NCI-H187 (cell line): Measurements from ENCODE around the gene SYNE1.
"Not testable (repeated sequence)": the region's sequence is repeated elsewhere in the genome, so short reads cannot be mapped to it uniquely, and the experiment has no call there.

Experiments used
- DNase-seq, 2 experiments: peaks; one replicate each; lab custom pipeline; 2025; lab: John Stamatoyannopoulos, UW

SYNE1 gene

GRCh38 chr6:152180601-152181000 lies 456.6 kb downstream of the SYNE1 start:
- no peak for DNase-seq

DNA sequence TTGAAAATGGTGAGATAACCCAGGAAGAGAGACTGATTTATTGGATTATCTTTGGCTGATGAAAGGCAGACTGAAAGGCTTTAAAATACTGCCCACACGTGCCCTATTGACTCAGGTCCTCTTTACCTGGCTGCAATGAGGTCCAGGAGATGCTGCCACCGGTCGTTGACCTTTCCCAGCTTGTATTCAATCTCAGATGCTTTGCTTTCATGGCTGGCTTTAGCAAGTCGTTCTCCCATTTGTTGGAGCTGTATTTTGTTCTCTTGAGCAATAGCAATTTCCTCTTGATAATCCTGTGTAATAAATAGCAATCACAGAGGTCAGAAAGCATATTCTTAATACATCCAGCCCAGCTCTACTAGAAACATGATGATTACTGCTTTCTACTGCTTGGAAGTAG lies 460.9 kb downstream of the SYNE1 start:
- no peak for DNase-seq

DNA sequence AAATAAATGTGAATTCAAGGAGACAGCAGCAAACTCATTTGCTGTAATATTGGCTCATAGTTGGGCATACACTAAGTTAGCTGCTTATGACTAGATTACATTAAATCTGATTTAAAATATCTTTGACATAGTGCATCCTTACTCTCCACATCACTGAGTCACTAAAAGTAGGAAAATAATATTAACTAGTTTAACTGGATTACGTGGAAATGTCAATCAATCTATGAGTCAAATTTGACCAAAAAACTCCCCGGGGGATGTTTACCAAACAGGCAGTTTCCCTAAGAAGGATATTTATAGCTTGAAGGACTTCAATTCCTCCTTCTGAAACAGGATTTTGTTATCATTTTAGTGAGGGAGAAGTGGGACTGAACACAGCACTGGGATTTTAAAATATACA lies 463.2 kb downstream of the SYNE1 start:
- DNase-seq: no peak

DNA sequence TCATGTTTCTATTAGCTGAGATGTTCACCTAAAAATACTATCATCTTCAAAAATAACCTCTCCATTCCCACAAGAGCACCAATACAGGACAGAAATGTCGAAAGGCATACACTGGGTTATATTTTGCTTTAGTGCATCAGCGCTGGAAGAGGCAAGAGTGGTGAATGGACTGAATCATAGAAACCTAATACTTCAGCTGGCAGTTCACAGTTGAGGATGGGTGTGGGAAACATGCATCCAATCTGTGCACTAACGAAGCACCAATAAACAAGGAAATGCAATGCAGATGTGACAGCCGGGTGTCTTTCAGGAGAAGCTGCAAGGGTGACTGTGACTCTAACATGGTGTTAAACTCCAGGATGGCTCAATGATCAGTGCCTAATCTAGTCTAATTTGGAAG lies 463.8 kb downstream of the SYNE1 start:
- DNase-seq: no peak

DNA sequence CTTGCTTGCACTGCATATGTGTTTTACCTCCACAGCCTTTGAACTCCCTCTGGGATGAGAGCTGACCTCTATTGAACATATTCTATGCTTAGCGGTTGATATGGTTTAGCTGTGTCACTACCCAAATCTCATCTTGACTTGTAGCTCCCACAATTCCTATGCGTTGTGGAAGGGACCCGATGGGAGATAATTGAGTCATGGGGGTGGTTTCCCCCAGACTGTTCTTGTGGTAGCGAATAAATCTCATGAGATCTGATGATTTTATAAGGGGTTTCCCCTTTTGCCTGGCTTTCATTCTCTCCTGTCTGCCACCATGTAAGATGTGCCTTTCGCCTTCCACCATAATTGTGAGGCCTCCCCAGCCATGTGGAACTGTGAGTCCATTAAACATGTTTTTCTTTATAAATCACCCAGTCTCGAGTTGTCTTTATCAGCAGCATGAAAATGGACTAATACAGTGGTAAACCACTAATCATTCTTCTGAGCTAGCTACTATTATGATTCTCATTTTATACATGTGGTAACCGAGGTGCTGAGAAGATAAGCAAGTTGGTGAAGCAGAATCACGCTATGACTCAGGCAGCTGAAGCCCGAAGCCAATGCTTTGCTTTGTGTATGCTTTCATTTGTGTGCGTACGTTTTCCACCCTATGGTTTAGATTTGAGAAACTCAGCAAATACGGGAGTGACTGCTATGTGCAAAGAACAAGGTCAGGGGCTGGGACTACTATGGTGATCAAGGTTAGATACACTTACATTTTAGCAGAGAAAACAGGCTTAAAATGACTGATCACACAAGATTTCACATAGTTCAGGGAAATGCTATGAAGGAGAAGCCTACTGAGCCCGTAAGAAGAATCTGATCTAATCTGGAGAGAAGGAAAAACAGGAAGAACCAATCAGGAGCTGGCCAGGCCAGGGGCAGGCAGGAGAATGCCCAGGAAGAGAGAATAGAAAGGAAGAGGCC lies 466.2 kb downstream of the SYNE1 start:
- DNase-seq: no peak

GRCh38 chr6:152170313-152170701 lies 466.9 kb downstream of the SYNE1 start:
- no peak for DNase-seq

GRCh38 chr6:152167641-152168603 lies 469.2 kb downstream of the SYNE1 start:
- no peak for DNase-seq

GRCh38 chr6:152166897-152167296 lies 470.3 kb downstream of the SYNE1 start:
- DNase-seq: no peak

- no peak for DNase-seq
Measured at GRCh38 chr6:152166497-152166896, 470.7 kb downstream of the SYNE1 start.

GRCh38 chr6:152164957-152165356 lies 472.2 kb downstream of the SYNE1 start:
- DNase-seq: no peak

DNA sequence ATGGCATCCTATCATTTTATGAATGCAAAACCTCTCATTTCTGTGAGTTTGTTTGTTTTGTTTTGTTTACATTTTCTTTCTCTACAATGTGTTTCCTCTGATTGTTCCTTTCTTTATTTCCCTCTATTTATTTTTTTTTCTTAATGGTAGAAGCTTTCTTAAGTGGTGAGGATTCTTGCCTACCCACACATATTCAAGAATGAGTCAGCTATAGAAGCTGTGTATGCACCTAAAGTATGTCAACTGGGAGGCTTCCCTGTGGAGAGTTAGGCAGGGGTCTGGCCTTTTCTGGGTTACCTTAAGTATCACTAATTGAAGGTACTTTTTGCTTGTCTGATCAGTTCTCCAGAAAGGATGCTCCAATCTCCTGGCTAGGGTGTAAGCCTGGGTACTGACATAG lies 475.7 kb downstream of the SYNE1 start:
- no peak for DNase-seq

DNA sequence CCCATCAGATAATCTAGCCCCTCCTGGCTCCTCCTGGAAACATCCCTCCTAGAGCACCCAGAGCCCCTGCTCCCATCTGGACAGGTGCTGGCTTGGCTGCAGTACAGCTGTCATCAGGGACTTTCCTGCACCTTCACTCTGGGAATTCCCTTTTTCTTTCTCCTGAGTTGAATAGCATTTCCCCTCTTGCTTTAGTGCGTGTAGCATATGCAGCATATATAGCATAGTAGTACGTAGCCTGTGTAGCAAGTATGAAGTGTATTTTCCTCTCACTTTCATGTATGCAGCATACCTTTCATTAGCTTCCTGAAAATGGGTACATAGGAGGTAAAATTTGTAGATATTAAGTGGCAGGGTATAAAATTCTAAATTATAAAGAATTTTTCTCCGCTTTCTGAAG lies 476.8 kb downstream of the SYNE1 start:
- no peak for DNase-seq

- no peak for DNase-seq
Measured at GRCh38 chr6:152155792-152156191, 481.4 kb downstream of the SYNE1 start.

GRCh38 chr6:152154559-152155356 lies 482.4 kb downstream of the SYNE1 start:
- no peak for DNase-seq

DNA sequence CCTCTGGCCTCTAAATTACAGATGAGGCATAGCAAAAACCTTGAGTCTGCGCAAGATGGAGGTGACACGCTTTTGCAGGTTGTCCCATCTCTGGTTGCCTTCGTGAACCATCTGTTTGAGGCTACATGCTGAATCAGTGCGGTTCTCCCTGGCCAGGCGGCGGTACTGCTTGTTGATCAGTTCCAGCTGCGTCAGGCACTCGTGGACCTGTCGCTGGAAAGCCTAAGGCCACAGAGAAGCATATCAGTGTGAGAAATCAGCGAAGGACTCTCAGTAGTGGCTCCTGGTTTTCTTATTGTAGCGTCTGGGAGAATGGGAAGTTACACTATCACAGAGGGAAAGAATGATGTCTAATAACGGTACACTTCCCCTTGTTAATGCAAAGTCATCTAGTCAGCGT lies 485.2 kb downstream of the SYNE1 start:
- no peak for DNase-seq

- DNase-seq: no peak
Measured at GRCh38 chr6:152150196-152150595, 487.0 kb downstream of the SYNE1 start.

DNA sequence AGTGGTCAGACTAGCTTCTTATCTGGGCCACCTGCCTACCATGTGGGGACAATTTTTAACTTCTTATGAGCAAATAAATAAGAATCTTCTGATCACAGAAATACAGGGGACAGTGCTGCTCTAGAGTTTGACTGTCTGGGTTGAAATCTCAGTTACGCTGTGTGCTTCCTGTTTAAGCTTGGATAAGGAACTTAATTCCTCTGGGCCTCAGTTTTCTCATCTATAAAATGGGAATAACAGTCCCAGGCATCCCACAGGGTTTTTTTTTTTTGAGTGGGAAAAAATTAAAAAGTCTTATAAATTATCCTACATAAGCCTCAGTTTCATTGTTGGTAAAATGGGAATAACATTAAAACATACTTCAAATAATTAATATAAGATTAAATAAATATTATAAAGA lies 488.8 kb downstream of the SYNE1 start:
- DNase-seq: no peak

GRCh38 chr6:152147269-152147668 lies 489.9 kb downstream of the SYNE1 start:
- no peak for DNase-seq

- DNase-seq: no peak
Measured at GRCh38 chr6:152146385-152146784, 490.8 kb downstream of the SYNE1 start.

- no peak for DNase-seq
Measured at GRCh38 chr6:152143359-152143758, 493.8 kb downstream of the SYNE1 start.

DNA sequence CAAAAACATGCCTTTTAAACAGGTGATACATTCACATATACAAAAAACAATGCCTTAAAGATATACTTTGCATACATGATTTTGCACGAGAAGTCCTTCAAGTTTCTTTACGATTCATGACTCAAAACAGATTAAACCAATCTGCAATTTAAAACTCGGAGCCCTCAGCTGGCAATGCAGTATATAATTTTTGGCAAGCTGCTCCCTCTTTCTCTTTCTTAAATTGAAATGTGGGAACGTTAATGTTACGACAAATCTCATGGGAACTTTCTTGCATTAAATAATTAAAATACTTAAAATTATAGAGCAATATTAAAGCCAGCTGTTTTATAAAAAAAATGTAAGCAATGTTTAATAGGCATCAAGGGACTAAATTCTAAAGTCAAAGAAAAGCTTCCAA lies 495.1 kb downstream of the SYNE1 start:
- DNase-seq: no peak

GRCh38 chr6:152138344-152138743 lies 498.8 kb downstream of the SYNE1 start:
- not testable (repeated sequence) for DNase-seq
